ENCODE data around the gene SLC22A4. TPM values are rescaled to one million over a fixed set of nuclear protein-coding genes. Genes with fewer than 3 reads are reported as not detected.

The SLC22A4 gene
- polyA plus RNA-seq, 1 donor from 2014 or later: 2.0 TPM

DNA sequence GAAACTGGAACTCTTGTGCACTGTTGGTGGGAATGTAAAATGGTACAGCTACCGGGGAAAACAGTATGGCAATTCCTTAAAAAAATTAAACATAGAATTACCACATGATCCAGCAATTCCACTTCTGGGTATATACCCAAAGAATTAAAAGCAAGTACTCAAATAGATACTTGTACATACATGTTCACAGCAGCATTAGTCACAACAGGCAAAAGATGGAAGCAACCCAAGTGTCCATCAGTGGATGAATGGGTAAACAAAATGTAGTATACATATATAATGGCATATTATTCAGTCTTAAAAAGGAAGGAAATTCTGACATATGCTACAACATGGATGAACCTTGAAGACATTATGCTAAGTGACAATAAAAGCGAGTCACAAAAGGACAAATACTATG, 67.9 kb downstream of the SLC22A4 start:
- H3K27me3 ChIP-seq (ENCODE audit: insufficient read depth, low read depth, low read length): no peaks in the 10 kb centered on the region
- no peak for TF ChIP-seq EP300 (conservative IDR thresholded peaks at IDR 0.05; ENCODE audit: poor library complexity, severe bottlenecking)
- no peak for TF ChIP-seq MXI1 (conservative IDR thresholded peaks at IDR 0.05; ENCODE audit: poor library complexity, severe bottlenecking)
- TF ChIP-seq RAD21 (conservative IDR thresholded peaks at IDR 0.05): no peak
- no peak for TF ChIP-seq REST (IDR thresholded peaks at IDR 0.05; ENCODE audit: borderline replicate concordance)
- no peak for TF ChIP-seq EZH2 (IDR thresholded peaks at IDR 0.05; ENCODE audit: borderline replicate concordance, insufficient read depth, low read length, poor library complexity, severe bottlenecking)
- no peak for TF ChIP-seq TAF1 (IDR thresholded peaks at IDR 0.05; ENCODE audit: low read depth)
- TF ChIP-seq POLR2AphosphoS5 (IDR thresholded peaks at IDR 0.05): no peak
- no peak for TF ChIP-seq CTCF (IDR thresholded peaks at IDR 0.05; ENCODE audit: poor library complexity, severe bottlenecking)
- no peak for TF ChIP-seq SMC3 (conservative IDR thresholded peaks at IDR 0.05; ENCODE audit: poor library complexity)

DNA sequence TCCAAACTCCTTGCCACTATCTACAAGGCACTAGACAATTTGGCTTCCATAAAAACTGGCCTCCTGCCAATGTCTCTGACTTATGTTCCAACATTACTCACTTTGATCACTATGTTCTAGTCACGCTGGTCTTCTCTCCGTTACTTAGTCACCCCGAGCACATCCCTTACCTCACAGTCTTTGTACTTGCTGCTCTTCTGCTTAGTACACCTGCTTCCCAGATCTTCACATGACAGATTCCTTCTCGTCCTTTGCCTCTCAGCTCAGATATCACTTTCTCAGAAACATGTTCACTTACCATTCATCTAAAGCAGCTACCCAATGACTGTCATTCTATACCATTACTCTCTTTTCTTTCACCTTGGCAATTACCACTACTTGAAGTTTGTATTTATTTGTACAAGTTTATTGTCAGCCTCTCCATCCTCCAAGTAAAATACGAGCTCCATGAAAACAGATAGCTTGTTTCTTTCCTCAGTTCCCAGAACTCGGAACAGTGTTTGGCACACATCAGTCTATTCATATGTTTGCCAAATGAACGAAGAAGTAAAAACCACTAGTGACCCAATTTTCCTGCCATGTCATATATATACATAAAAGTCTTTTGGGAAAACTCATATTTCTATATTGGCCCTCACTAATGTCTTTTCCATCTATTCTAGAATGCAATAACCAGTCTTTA, 69.4 kb downstream of the SLC22A4 start:
- Histone ChIP-seq H3K9me2 (ENCODE audit: insufficient read depth, low read length) (no peaks in the 10 kb centered on the region), H3K36me3 (ENCODE audit: insufficient read depth, low read length) (no peaks in the 10 kb centered on the region), H3K9me3 (ENCODE audit: low read length) (no peaks in the 10 kb centered on the region), H3F3A (ENCODE audit: insufficient read depth, low read length, poor library complexity, severe bottlenecking) (no peaks in the 10 kb centered on the region), H3K79me2 (replicated peaks; ENCODE audit: insufficient read depth, low read length) (no peaks in the 10 kb centered on the region), H3K9ac (ENCODE audit: low read length) (no peak overlapping the region), H3K27ac (ENCODE audit: low read length) (no peak overlapping the region), H3K27me3 (ENCODE audit: insufficient read depth, low read depth, low read length) (no peaks in the 10 kb centered on the region), H3K4me2 (ENCODE audit: low read length) (no peak overlapping the region), H4K20me1 (ENCODE audit: insufficient read depth) (no peaks in the 10 kb centered on the region), H3K4me3 (ENCODE audit: low read length) (no peak overlapping the region), H2AFZ (ENCODE audit: low read depth, low read length) (no peak overlapping the region)
- TF ChIP-seq REST (IDR thresholded peaks at IDR 0.05; ENCODE audit: borderline replicate concordance): no peak
- no peak for TF ChIP-seq SMC3 (conservative IDR thresholded peaks at IDR 0.05; ENCODE audit: poor library complexity)
- no peak for TF ChIP-seq EZH2 (IDR thresholded peaks at IDR 0.05; ENCODE audit: borderline replicate concordance, insufficient read depth, low read length, poor library complexity, severe bottlenecking)
- TF ChIP-seq CTCF (IDR thresholded peaks at IDR 0.05; ENCODE audit: poor library complexity, severe bottlenecking): no peak
- no peak for TF ChIP-seq MXI1 (conservative IDR thresholded peaks at IDR 0.05; ENCODE audit: poor library complexity, severe bottlenecking)
- no peak for TF ChIP-seq POLR2AphosphoS5 (IDR thresholded peaks at IDR 0.05)
- TF ChIP-seq RAD21 (conservative IDR thresholded peaks at IDR 0.05): no peak
- TF ChIP-seq TAF1 (IDR thresholded peaks at IDR 0.05; ENCODE audit: low read depth): no peak
- TF ChIP-seq EP300 (conservative IDR thresholded peaks at IDR 0.05; ENCODE audit: poor library complexity, severe bottlenecking): no peak

More for the DNA sequence above, 67.9 kb downstream of the SLC22A4 start:
- H3K4me3 ChIP-seq (ENCODE audit: low read length): no peak overlapping the region
- H3F3A ChIP-seq (ENCODE audit: insufficient read depth, low read length, poor library complexity, severe bottlenecking): no peaks in the 10 kb centered on the region
- no peak overlapping the region for H2AFZ ChIP-seq (ENCODE audit: low read depth, low read length)
- no peaks in the 10 kb centered on the region for H3K9me2 ChIP-seq (ENCODE audit: insufficient read depth, low read length)
- H3K9me3 ChIP-seq (ENCODE audit: low read length): no peaks in the 10 kb centered on the region
- H4K20me1 ChIP-seq (ENCODE audit: insufficient read depth): no peaks in the 10 kb centered on the region
- no peak overlapping the region for H3K4me2 ChIP-seq (ENCODE audit: low read length)
- no peak overlapping the region for H3K27ac ChIP-seq (ENCODE audit: low read length)
- no peak overlapping the region for H3K9ac ChIP-seq (ENCODE audit: low read length)
- no peaks in the 10 kb centered on the region for H3K79me2 ChIP-seq (replicated peaks; ENCODE audit: insufficient read depth, low read length)
- H3K36me3 ChIP-seq (ENCODE audit: insufficient read depth, low read length): no peaks in the 10 kb centered on the region
